Activated CD4-positive, CD25-positive, alpha-beta regulatory T cell treated with anti-CD3 and anti-CD28 coated beads, Interleukin-2, amount 50 U/mL, for 16 hours (primary cell): ENCODE measurements around the gene ZYG11B.
"Not testable (repeated sequence)": the region's sequence is repeated elsewhere in the genome, so short reads cannot be mapped to it uniquely, and the experiment has no call there.

ENCODE experiments used
- DNase-seq: peaks from one replicate; pipeline ENCODE4 v3.0.0-alpha.2; 2020; ENCODE audit warnings: low read depth, low spot score

The ZYG11B gene

DNA sequence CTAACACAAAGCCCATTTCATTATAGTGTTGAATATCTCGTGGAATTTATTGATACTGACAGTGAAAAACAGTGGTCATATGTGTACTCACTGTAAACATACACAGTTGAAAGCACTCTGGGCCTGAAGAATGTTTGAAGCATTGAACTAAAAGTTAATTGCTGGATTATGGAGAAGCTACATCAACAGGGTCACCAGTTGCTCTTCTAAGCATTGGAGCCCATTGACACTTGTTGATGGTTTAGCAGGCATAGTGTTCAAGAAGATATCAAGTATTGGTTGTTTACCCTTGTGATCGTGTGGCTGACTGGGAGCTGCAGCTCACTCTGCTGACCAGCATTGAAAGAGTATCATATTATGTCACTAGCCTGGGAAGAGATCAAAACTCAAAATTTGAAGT is 126.6 kb downstream of the ZYG11B start:
- DNase-seq, result no peak

DNA sequence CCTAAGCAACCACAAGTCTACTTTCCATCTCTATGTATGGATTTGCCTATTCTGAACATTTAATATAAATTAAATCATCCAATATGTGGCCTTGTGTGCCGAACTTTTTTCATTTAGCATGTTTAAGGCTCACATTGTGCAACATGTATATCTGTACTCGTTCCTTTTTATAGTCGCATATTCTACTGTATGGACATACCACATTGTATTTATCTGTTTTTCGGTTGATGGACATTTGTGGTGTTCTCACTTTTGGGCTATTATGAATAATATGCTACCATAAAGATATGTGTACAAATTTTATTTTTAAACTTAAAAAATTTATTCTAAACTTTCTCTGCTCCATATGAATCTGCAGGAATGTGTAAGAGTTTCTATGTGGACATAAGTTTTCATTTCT is 129.3 kb downstream of the ZYG11B start:
- no peak for DNase-seq

DNA sequence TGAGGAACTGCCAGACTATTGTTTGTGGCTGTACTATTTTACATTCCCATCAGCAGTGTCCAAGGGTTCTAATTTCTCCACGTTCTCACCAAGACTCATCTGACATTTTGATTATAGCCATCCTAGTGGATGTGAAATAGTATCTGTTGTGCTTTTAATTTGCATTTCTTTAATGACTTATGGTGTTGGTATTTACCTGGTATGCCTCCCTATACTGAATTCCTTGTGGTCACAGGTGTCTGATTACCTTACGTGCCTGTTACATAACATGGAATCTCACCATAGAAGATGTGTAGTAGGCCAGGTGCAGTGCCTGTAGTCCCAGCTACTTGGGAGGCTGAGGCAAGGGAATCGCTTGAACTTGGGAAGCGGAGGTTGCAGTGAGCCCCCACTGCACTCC is 129.8 kb downstream of the ZYG11B start:
- no peak for DNase-seq

DNA sequence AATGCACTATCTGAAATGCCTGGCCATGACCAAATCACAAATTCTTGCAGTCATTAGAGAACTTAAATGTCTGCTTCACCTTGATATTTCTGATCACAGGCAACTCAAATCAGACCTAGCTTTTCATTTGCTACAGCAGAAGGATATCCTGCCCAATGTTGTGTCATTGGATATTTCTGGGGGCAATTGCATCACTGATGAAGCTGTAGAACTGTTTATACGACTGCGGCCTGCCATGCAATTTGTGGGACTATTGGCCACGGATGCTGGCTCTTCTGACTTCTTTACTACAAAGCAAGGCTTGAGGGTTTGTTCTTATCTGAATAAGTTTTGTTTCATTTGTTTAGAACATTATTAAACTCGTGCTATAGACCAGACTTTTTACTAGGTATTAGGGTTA is 131.2 kb downstream of the ZYG11B start:
- no peak for DNase-seq

DNA sequence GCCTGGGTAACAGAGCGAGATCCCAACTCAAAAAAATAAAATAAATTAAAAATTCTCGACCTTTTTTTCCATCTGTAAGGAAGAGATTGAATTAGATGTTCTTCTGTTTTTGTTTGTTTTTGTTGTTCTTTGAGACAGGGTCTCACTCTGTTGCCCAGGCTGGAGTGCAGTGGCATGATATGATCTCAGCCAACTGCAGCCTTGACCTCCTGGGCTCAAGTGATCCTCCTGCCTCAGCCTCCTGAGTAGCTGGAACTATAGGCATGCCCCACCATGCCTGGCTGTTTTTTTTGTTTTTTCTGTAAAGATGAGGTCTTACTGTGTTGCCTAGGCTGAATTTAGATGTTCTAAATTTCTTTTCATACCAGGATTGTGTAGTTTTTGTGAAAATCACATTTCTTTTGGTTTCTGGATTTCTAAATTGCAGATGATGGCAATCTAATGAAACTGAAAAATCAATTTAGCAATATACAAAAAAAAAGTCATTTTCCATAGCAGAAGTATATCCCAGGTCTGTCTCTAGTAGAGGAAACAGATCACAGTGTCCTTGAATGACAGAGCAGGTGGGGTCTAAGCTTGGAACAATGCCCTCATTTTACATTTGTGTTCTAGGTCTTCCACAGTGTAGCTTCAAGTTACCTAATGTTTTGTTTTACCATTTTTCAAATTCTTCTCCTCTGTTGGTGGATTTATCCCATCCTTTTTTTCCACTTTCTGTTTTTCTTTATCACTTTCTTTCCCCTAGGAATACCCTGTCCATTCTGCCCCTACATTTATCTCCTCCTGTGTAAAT is 136.6 kb downstream of the ZYG11B start:
- no peak for DNase-seq

DNA sequence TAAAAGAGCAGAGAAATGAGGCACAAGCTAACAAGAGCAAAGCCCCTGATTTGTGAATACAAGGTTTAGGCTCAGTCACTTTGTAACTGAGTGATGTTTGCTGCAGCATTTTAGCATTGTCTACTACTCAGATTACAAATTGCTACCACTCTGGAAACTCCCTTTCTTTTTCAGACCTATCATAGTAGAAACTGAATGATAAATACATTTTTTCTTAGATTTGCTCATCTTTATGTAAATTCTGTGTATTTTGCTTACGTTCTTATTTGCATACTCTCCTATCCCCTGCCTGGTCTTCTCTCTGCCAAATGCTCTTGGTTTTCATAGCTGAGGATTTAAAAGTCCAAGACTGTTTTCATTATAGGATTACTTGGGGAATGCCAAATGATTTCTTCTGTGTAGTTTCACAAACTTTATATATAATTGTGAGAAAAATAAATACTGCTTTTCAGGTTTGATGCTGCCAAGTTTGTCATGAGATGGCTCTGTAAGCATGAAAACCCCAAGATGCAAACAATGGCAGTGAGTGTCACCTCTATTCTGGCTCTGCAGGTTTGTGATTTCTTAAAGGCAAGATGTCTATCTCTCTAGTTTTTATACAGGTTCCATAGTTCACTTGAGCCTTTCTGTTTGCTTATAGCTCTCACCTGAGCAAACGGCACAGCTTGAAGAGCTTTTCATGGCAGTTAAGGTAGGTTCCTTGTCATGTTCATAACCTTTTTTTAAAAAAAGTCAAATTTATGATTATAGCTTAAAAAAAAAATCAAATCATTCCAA is 141.0 kb downstream of the ZYG11B start:
- no peak for DNase-seq

DNA sequence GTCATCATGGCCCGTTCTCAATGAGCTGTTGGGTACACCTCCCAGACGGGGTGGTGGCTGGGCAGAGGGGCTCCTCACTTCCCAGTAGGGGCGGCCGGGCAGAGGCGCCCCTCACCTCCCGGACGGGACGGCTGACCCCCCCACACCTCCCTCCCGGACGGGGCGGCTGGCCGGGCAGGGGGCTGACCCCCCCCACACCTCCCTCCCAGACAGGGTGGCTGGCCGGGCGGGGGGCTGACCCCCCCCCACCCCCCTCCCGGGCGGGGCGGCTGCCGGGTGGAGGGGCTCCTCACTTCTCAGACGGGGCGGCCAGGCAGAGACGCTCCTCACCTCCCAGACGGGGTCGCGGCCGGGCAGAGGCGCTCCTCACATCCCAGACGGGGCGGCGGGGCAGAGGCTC is 143.5 kb downstream of the ZYG11B start:
- DNase-seq, result not testable (repeated sequence)

DNA sequence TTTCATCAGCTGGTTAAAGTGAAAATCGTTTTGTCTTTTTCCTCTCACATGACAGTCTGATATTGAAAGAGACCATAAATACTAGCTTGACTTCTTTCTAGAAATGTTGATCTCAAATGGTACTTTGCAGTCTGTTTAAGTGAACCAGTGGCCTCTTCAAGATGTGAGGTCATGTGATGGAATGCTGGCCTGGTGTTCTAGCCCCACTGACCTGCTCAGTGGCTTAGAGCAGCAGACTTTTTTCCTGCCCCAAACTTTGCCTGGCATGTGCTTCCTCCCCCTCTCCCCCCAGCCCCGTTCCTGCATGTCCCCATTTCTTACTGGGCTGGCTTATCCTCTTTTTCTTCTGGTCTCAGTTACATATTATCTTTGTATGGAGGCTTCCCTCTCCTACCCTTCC is 150.6 kb downstream of the ZYG11B start:
- no peak for DNase-seq
